ENCODE data around the gene ITGA4. TPM values are rescaled to one million over a fixed set of nuclear protein-coding genes. Genes with fewer than 3 reads are reported as not detected.
A peak's percentile ranks its signal among the peaks of the same experiment; 100 is the strongest.

ITGA4 gene
- total and polyA plus RNA-seq, 2 donors (not counting 1 experiment from before 2014, with no cell fraction given), result 69.2 to 169 TPM

DNA sequence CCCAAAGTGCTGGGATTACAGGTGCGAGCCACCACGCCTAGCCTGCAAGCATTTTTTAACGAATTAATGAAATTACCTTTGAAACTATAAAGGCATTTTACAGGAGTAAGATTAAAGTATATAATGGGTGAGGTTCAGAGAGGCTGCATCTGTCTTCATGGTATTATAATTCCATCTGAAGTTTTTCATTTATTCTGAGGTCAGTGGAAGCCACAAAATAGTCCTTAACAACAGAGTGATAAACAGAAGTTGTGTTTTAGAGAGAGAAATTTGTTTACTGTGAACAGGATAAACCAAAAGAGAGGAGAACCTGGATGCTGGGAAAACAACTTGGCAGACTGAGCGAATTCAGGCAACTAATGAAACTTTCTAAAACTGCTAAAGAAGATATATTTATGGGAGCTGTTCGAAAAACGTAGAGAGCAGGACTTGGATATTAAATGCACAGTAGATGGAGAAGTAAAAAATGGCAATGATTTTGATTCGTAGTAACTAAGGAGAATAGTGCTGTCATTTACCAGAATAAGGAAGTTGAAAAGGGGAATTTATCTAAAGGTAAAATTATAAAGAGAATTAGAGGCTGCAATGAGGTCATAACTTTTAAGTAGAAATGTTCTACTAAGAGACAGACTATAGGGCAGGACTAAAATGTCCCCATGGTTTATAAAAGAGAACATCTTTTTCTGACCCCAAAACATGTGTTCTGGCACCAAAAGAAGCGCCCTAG, 37.9 kb upstream of the ITGA4 start:
- H3K79me2 ChIP-seq (ENCODE audit: control insufficient read depth, insufficient read depth, low read length), result no peaks in the 10 kb centered on the region
- ATAC-seq (ENCODE audit: low read depth), result peak; percentile 77
- no peaks in the 10 kb centered on the region for H4K20me1 ChIP-seq (ENCODE audit: control insufficient read depth, insufficient read depth, low read length, poor library complexity, severe bottlenecking)
- H3K36me3 ChIP-seq (replicated peaks in 1 of 2; ENCODE audit: control extremely low read depth in 1 of 2, control insufficient read depth in 1 of 2, extremely low read depth in 1 of 2, insufficient read depth in 2 of 2, low read length in 1 of 2), result no peaks in the 10 kb centered on the region
- H3K27me3 ChIP-seq (replicated peaks in 1 of 4; ENCODE audit: control extremely low read depth in 1 of 4, control insufficient read depth in 3 of 4, insufficient read depth in 4 of 4, low read length in 3 of 4), result no peaks in the 10 kb centered on the region
- H3K4me1 Mint-ChIP-seq, result peaks cover 65% of the 10 kb centered on the region
- H3K9ac ChIP-seq (ENCODE audit: low read length), result peak overlapping the region; percentile 51
- peak overlapping the region; percentile 57 for H3K4me2 ChIP-seq (replicated peaks; ENCODE audit: low read depth, low read length, poor library complexity, severe bottlenecking)
- H2AFZ ChIP-seq (ENCODE audit: insufficient read depth, low read depth, low read length, poor library complexity, severe bottlenecking), result peak overlapping the region; percentile 35
- H3K27me3 Mint-ChIP-seq, result no peaks in the 10 kb centered on the region
- H3K4me3 Mint-ChIP-seq, result peak overlapping the region; percentile 55
- ChIA-PET POLR2A (no interaction called here), CTCF (no interaction called here)
- no peaks in the 10 kb centered on the region for H3K9me3 ChIP-seq (ENCODE audit: control extremely low read depth in 1 of 3, control insufficient read depth in 2 of 3, insufficient read depth in 1 of 3, low read length in 2 of 3)
- H3K27ac ChIP-seq (ENCODE audit: low read length in 2 of 2), result peak overlapping the region; percentile 93 to 98
- 10% methylated on average over 2 of the region's 8 CpGs for WGBS (ENCODE audit: insufficient coverage)
- H3K4me1 ChIP-seq (ENCODE audit: control insufficient read depth in 2 of 2, insufficient read depth in 2 of 2, low read length in 2 of 2), result peaks cover 44 to 51% of the 10 kb centered on the region in 2 donors
- intact Hi-C loops (cut with micrococcal nuclease), result loop anchor here (1.0 to 5.0 kb wide), 3 partner anchors 8 to 37 kb away; no protein-coding TSS in a partner anchor
- peaks cover 5% of the 10 kb centered on the region for H3K9me3 Mint-ChIP-seq (ENCODE audit: insufficient read depth)
- no peak overlapping the region for H3K4me3 ChIP-seq (ENCODE audit: control extremely low read depth in 1 of 5, extremely low read depth in 1 of 5, insufficient read depth in 1 of 5, low read depth in 2 of 5, low read length in 4 of 5)
- DNase-seq, result peak; percentile 83
- peak overlapping the region; percentile 86 for H3K27ac Mint-ChIP-seq
- no peak for TF ChIP-seq EZH2 (IDR thresholded peaks at IDR 0.05; ENCODE audit: borderline replicate concordance, insufficient read depth, low read depth, low read length, poor library complexity, severe bottlenecking)
- TF ChIP-seq, protein P1, sequence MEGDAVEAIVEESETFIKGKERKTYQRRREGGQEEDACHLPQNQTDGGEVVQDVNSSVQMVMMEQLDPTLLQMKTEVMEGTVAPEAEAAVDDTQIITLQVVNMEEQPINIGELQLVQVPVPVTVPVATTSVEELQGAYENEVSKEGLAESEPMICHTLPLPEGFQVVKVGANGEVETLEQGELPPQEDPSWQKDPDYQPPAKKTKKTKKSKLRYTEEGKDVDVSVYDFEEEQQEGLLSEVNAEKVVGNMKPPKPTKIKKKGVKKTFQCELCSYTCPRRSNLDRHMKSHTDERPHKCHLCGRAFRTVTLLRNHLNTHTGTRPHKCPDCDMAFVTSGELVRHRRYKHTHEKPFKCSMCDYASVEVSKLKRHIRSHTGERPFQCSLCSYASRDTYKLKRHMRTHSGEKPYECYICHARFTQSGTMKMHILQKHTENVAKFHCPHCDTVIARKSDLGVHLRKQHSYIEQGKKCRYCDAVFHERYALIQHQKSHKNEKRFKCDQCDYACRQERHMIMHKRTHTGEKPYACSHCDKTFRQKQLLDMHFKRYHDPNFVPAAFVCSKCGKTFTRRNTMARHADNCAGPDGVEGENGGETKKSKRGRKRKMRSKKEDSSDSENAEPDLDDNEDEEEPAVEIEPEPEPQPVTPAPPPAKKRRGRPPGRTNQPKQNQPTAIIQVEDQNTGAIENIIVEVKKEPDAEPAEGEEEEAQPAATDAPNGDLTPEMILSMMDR (IDR thresholded peaks at IDR 0.05), result no peak

Data from B cell (primary cell).